ENCODE results near the gene FLNC.

The FLNC gene

GRCh38 chr7:128863433-128863989, 33.3 kb downstream of the FLNC start:
- peaks cover 17% of the 10 kb centered on the region for H3K36me3 ChIP-seq
- peak; percentile 68 for DNase-seq
- peak overlapping the region; percentile 81 for H3K27ac ChIP-seq
- H3K9me3 ChIP-seq (ENCODE audit: severe bottlenecking) = no peaks in the 10 kb centered on the region
- peak overlapping the region; percentile 78 for H3K4me3 ChIP-seq (ENCODE audit: low read depth, low read length)
- no peaks in the 10 kb centered on the region for H3K27me3 ChIP-seq (ENCODE audit: insufficient read depth, low read depth, severe bottlenecking)
- TF ChIP-seq, protein P1, sequence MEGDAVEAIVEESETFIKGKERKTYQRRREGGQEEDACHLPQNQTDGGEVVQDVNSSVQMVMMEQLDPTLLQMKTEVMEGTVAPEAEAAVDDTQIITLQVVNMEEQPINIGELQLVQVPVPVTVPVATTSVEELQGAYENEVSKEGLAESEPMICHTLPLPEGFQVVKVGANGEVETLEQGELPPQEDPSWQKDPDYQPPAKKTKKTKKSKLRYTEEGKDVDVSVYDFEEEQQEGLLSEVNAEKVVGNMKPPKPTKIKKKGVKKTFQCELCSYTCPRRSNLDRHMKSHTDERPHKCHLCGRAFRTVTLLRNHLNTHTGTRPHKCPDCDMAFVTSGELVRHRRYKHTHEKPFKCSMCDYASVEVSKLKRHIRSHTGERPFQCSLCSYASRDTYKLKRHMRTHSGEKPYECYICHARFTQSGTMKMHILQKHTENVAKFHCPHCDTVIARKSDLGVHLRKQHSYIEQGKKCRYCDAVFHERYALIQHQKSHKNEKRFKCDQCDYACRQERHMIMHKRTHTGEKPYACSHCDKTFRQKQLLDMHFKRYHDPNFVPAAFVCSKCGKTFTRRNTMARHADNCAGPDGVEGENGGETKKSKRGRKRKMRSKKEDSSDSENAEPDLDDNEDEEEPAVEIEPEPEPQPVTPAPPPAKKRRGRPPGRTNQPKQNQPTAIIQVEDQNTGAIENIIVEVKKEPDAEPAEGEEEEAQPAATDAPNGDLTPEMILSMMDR (IDR thresholded peaks at IDR 0.05; ENCODE audit: low read depth, low read length) = peak; percentile 54

GRCh38 chr7:128865303-128865702, 35.1 kb downstream of the FLNC start:
- H3K4me3 ChIP-seq (ENCODE audit: low read depth, low read length) = no peak overlapping the region
- no peak overlapping the region for H3K27ac ChIP-seq
- H3K27me3 ChIP-seq (ENCODE audit: insufficient read depth, low read depth, severe bottlenecking) = no peaks in the 10 kb centered on the region
- peaks cover 17% of the 10 kb centered on the region for H3K36me3 ChIP-seq
- no peak for DNase-seq
- TF ChIP-seq, protein P1 (IDR thresholded peaks at IDR 0.05; ENCODE audit: low read depth, low read length) = no peak
- H3K9me3 ChIP-seq (ENCODE audit: severe bottlenecking) = no peaks in the 10 kb centered on the region

DNA sequence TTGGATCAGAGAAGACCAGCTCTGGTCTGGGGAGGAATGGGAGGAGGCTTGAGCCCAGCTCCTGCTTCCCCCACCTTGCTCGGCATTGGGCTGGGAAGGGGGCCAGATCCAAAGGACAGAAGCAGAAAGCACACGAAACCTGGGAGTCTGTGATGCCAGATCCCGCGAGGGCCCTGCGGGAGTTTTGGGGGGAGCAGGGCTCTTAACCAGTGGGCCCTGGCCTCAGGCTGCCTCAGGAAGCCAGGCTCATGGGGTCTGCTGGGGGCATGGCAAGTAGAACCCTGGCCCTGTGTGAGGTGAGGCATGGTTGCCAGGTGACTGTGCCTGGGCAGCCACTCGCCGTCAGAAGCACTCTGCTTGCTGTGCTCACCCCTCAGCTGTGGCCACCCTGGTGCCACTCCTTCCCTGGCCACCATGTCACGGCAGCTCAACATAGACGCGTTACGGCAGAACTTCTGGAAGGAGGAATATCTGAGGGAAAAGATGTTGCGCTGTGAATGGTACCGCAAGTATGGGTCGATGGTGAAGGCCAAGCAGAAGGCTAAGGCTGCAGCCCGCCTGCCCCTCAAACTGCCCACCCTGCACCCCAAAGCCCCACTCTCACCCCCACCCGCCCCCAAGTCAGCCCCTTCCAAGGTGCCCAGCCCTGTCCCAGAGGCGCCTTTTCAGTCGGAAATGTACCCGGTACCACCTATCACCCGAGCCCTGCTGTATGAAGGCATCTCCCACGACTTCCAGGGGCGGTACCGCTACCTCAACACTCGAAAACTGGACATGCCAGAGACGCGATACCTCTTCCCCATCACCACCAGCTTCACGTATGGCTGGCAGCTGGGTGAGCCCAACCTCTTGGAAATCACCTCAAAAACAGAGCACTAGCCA, 36.0 kb downstream of the FLNC start:
- Histone ChIP-seq H3K9me3 (ENCODE audit: severe bottlenecking) (no peaks in the 10 kb centered on the region), H3K36me3 (peaks cover 17% of the 10 kb centered on the region), H3K4me3 (ENCODE audit: low read depth, low read length) (no peak overlapping the region), H3K27me3 (ENCODE audit: insufficient read depth, low read depth, severe bottlenecking) (no peaks in the 10 kb centered on the region), H3K27ac (no peak overlapping the region)
- DNase-seq = no peak
- TF ChIP-seq, protein P1 (IDR thresholded peaks at IDR 0.05; ENCODE audit: low read depth, low read length) = no peak

- no peak overlapping the region for H3K4me3 ChIP-seq (ENCODE audit: low read depth, low read length)
- no peak for DNase-seq
- TF ChIP-seq, protein P1 (IDR thresholded peaks at IDR 0.05; ENCODE audit: low read depth, low read length) = no peak
- no peaks in the 10 kb centered on the region for H3K9me3 ChIP-seq (ENCODE audit: severe bottlenecking)
- H3K27ac ChIP-seq = no peak overlapping the region; the same call in 1 of the 2 replicates
- peaks cover 17% of the 10 kb centered on the region for H3K36me3 ChIP-seq
- H3K27me3 ChIP-seq (ENCODE audit: insufficient read depth, low read depth, severe bottlenecking) = no peaks in the 10 kb centered on the region
Observed at GRCh38 chr7:128867241-128867640, 37.0 kb downstream of the FLNC start.

DNA sequence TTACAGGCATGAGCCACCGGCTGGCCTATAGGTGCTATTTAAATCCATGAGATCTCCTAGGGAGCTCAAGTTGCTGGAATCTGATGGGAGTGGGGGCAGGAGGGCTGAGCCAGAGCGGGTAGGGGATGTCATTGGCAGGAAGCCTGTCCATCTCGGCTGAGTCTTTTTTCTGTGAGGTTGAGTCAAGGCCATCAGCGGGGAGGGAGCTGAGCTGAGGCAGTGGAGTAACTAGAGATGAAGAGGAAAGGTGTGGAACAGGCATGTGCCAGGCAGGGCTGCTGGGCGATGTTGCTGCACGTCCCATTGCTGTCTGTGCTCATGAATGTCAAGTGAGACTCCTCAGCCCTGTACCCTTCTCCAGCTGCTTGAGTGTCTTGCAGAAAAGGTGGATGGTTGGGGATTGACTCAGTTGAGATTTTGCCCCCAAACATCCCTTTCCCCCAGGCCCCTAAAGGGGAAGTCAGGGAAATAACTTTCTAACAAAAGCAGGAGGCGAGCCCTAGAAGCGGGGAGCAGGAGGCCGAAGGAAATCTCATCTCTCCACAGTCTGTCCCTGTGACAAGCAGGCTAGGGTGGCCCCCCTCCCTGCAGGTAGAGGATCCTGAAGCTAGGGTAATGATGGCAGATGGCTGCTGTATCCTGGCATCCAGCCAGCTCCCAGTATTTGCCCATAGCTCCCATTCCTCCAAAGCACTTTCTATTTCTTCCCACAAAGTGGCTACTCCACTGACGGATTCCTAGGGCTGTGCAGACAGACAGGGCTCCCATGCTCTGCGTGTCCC, 37.8 kb downstream of the FLNC start:
- TF ChIP-seq, protein P1 (IDR thresholded peaks at IDR 0.05; ENCODE audit: low read depth, low read length) = no peak
- Histone ChIP-seq H3K27me3 (ENCODE audit: insufficient read depth, low read depth, severe bottlenecking) (no peaks in the 10 kb centered on the region), H3K36me3 (peaks cover 17% of the 10 kb centered on the region), H3K4me3 (ENCODE audit: low read depth, low read length) (peak overlapping the region; percentile 49), H3K27ac (peak overlapping the region; percentile 12), H3K9me3 (ENCODE audit: severe bottlenecking) (no peaks in the 10 kb centered on the region)
- peak; percentile 88 for DNase-seq
